A673 (cell line): Measurements from ENCODE around the gene PON2.

Experiments
- EZH2 ChIP-seq: fragments of 200-600 bp; sonication (generic); IDR thresholded peaks from 2 replicates; pipeline ENCODE4 v1.6.1; 2017; ENCODE audit warnings: borderline replicate concordance, low read depth, mild to moderate bottlenecking, mixed read lengths, antibody characterized with exemption, low read length; ENCODE audit not compliant: poor library complexity, severe bottlenecking
- TF ChIP-seq, protein P1 (sequence below): fragments of 300-800, 200-600 bp; sonication (generic); conservative IDR thresholded peaks from 2 replicates; pipeline ENCODE4 v1.5.1; 2017; ENCODE audit warnings: low read depth, mild to moderate bottlenecking, antibody characterized with exemption, low read length, moderate library complexity, mixed read lengths

- no peak for TF ChIP-seq EZH2
- TF ChIP-seq, protein P1, sequence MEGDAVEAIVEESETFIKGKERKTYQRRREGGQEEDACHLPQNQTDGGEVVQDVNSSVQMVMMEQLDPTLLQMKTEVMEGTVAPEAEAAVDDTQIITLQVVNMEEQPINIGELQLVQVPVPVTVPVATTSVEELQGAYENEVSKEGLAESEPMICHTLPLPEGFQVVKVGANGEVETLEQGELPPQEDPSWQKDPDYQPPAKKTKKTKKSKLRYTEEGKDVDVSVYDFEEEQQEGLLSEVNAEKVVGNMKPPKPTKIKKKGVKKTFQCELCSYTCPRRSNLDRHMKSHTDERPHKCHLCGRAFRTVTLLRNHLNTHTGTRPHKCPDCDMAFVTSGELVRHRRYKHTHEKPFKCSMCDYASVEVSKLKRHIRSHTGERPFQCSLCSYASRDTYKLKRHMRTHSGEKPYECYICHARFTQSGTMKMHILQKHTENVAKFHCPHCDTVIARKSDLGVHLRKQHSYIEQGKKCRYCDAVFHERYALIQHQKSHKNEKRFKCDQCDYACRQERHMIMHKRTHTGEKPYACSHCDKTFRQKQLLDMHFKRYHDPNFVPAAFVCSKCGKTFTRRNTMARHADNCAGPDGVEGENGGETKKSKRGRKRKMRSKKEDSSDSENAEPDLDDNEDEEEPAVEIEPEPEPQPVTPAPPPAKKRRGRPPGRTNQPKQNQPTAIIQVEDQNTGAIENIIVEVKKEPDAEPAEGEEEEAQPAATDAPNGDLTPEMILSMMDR, result no peak
Measured at GRCh38 chr7:95467912-95468607, 33.2 kb upstream of the PON2 start.
